ENCODE results near the gene MAPKAP1. TPM values are rescaled to one million over a fixed set of nuclear protein-coding genes. Genes with fewer than 3 reads are reported as not detected.
A peak's percentile ranks its signal among the peaks of the same experiment; 100 is the strongest.
"Not testable (repeated sequence)": the region's sequence is repeated elsewhere in the genome, so short reads cannot be mapped to it uniquely, and the experiment has no call there.

The MAPKAP1 gene
- total RNA-seq, 1 donor from 2014 or later: 81.3 TPM

- DNase-seq (ENCODE audit: low read depth, low spot score): no peak
Measured at GRCh38 chr9:125609744-125610143, 97.3 kb downstream of the MAPKAP1 start.

GRCh38 chr9:125608489-125609224 lies 98.4 kb downstream of the MAPKAP1 start:
- DNase-seq (ENCODE audit: low read depth, low spot score): no peak

- no peak for DNase-seq (ENCODE audit: low read depth, low spot score)
Measured at GRCh38 chr9:125604196-125604595, 102.8 kb downstream of the MAPKAP1 start.

- no peak for DNase-seq (ENCODE audit: low read depth, low spot score)
Measured at GRCh38 chr9:125603478-125604021, 103.5 kb downstream of the MAPKAP1 start.

GRCh38 chr9:125601961-125602360 lies 105.0 kb downstream of the MAPKAP1 start:
- DNase-seq (ENCODE audit: low read depth, low spot score): no peak

GRCh38 chr9:125600194-125600593 lies 106.8 kb downstream of the MAPKAP1 start:
- no peak for DNase-seq (ENCODE audit: low read depth, low spot score)

- DNase-seq (ENCODE audit: low read depth, low spot score): no peak
Measured at GRCh38 chr9:125594223-125594610, 112.8 kb downstream of the MAPKAP1 start.

- DNase-seq (ENCODE audit: low read depth, low spot score): peak; percentile 41
Measured at GRCh38 chr9:125593581-125594222, 113.3 kb downstream of the MAPKAP1 start.

- no peak for DNase-seq (ENCODE audit: low read depth, low spot score)
Measured at GRCh38 chr9:125591888-125592287, 115.1 kb downstream of the MAPKAP1 start.

GRCh38 chr9:125591245-125591644 lies 115.8 kb downstream of the MAPKAP1 start:
- DNase-seq (ENCODE audit: low read depth, low spot score): no peak

GRCh38 chr9:125589287-125589686 lies 117.7 kb downstream of the MAPKAP1 start:
- no peak for DNase-seq (ENCODE audit: low read depth, low spot score)

GRCh38 chr9:125587819-125588460 lies 119.1 kb downstream of the MAPKAP1 start:
- DNase-seq (ENCODE audit: low read depth, low spot score): no peak

GRCh38 chr9:125586172-125586511 lies 120.9 kb downstream of the MAPKAP1 start:
- no peak for DNase-seq (ENCODE audit: low read depth, low spot score)

- no peak for DNase-seq (ENCODE audit: low read depth, low spot score)
Measured at GRCh38 chr9:125585503-125586171, 121.4 kb downstream of the MAPKAP1 start.

GRCh38 chr9:125580701-125581286 lies 126.2 kb downstream of the MAPKAP1 start:
- no peak for DNase-seq (ENCODE audit: low read depth, low spot score)

GRCh38 chr9:125579030-125579932 lies 127.7 kb downstream of the MAPKAP1 start:
- DNase-seq (ENCODE audit: low read depth, low spot score): no peak

GRCh38 chr9:125574126-125574877 lies 132.7 kb downstream of the MAPKAP1 start:
- no peak for DNase-seq (ENCODE audit: low read depth, low spot score)

- DNase-seq (ENCODE audit: low read depth, low spot score): not testable (repeated sequence)
Measured at GRCh38 chr9:125572461-125572860, 134.5 kb downstream of the MAPKAP1 start.

- not testable (repeated sequence) for DNase-seq (ENCODE audit: low read depth, low spot score)
Measured at GRCh38 chr9:125571824-125572223, 135.2 kb downstream of the MAPKAP1 start.

- no peak for DNase-seq (ENCODE audit: low read depth, low spot score)
Measured at GRCh38 chr9:125570246-125570645, 136.8 kb downstream of the MAPKAP1 start.
